Ovary (tissue), 9 donors: ENCODE results near the gene MGP. TPM values are rescaled to one million over a fixed set of nuclear protein-coding genes. Genes with fewer than 3 reads are reported as not detected.

ENCODE experiments used
- DNase-seq, 5 donors: peaks; one replicate each; pipeline ENCODE4 v3.0.0-alpha.2; 2019 to 2020
- H3K27ac ChIP-seq, 2 donors: fragments of 200-600 bp; one replicate each; pipeline versions ENCODE4 v1.5.1 to v1.8.0; 2019 to 2022
- H3K27me3 ChIP-seq: fragments of 200-600 bp; one replicate; pipeline ENCODE4 v1.8.0; 2022
- H3K36me3 ChIP-seq: fragments of 200-600 bp; sonication (generic); one replicate; pipeline ENCODE4 v1.5.1; 2019
- H3K4me1 ChIP-seq: one replicate; pipeline ENCODE4 v1.8.1; 2013; ENCODE audit warnings: mild to moderate bottlenecking, moderate library complexity; ENCODE audit not compliant: insufficient read depth
- H3K4me3 ChIP-seq: fragments of 200-600 bp; sonication (generic); one replicate; pipeline ENCODE4 v1.5.1; 2017
- H3K9me3 ChIP-seq, 2 donors: fragments of 200-600 bp in 1 of 2; sonication (generic) in 1 of 2; one replicate each; pipeline versions ENCODE4 v1.5.1 to v1.8.1; 2013 to 2019; ENCODE audit warnings: mild to moderate bottlenecking in 1 of 2, moderate library complexity in 1 of 2
- EP300 ChIP-seq: sonication (generic); formaldehyde crosslinking; IDR thresholded peaks from one replicate; pipeline ENCODE4 v1.6.1; 2017; ENCODE audit warnings: antibody characterized with exemption
- POLR2A ChIP-seq: fragments of 450-650 bp; IDR thresholded peaks from one replicate; pipeline ENCODE4 v1.6.1; 2017; ENCODE audit warnings: antibody characterized with exemption, mild to moderate bottlenecking, moderate library complexity
- WGBS, 3 donors: extraction: QIAGEN DNeasy Blood & Tissue Kit in 1 of 3; methylation state at CpG; one replicate each; pipeline versions ENCODE4 v1.1.5 to v1.1.7; 2013 to 2017; 5-methylcytosine and 5-hydroxymethylcytosine counted together
- intact Hi-C, 4 donors: fragments of 100-400 bp; cut with DNase I; formaldehyde crosslinking; loops; one replicate each; pipeline versions ENCODE4 v1.11.0 to v1.15.1; 2022 to 2023
- polyA plus RNA-seq, 2 donors: library from polyadenylated mRNA; stranded (reverse); fragments of 200-250 nt in 1 of 2; fragments of 350-450 nt in 1 of 2; fragmentation: Illumina TruSeq in 1 of 2; extraction: RNeasy Lipid Tissue Mini Kit (QIAGEN cat#74804) in 1 of 2; gene quantifications; one replicate each; pipeline ENCODE4 v1.2.3, GENCODE V29; 2013 to 2014
- total RNA-seq, 7 donors: library from RNA; depleted of rRNA in 2 of 7; stranded (reverse); fragments of >200 nt in 2 of 7; fragmentation: NEBNext Ultra II Directional in 3 of 7; extraction: Animal tissue kit (Norgen Biotek cat#: 25700) in 3 of 7; gene quantifications; one replicate each; pipeline versions ENCODE4 v1.1.0 to v1.2.4, GENCODE V29; 2016 to 2023
- TF ChIP-seq, protein P1 (sequence below), 3 donors: fragments of 450-650 bp in 2 of 3; fragments of 200-600 bp in 1 of 3; IDR thresholded peaks; one replicate each; pipeline versions ENCODE4 v1.5.1 to v1.8.0; 2016 to 2022; ENCODE audit warnings: antibody characterized with exemption in 3 of 3, mild to moderate bottlenecking in 1 of 3
- donor health status: DM: no; HTN: no; CAD: no; lungs with moderate emphysema.
- donor health status: DM: no; HTN: no; CAD: no.
- donor health status: Bipolar disorder and iron deficiency.
- donor health status: DM: yes; HTN: yes; CAD: no.
- donor health status: DM: no; HTN: no; CAD: no.
- donor health status: DM: yes; HTN: yes; CAD: no.

Gene MGP
- total and polyA plus RNA-seq, 9 donors: 109 to 2,243 (median 431) TPM

DNA sequence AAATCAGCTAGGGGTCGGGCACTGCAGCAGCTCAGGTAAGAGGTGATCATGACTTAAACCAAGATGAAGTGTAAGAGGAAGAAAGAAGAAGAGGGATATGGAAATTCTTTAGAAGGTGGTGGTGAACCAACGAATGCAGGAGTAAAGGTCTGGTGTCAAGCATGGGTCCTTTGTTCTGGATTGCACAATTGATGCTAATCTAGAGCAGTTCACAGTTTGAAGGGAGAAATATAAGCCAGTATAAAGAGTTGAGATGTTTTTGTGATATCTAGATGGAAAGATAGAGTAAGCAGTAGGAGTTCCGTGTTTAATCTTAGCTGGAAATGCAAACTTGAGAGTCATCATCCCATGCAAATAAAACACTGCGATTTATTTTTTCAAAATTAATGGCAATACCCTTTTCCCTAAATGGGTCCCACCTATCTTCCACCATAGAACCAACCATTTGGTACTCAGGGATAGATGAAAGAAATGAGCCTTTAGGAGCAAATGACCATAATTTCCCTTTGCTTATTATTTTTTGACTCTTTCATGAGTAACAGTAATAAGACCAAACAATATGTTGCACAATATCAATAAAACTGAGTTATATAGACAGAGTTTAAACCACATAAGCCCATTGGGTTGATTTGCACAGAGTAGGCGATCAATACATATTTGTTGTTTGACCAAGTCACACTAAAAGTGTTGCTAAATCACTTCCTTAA is 15.0 kb upstream of the MGP start:
- intact Hi-C loops: loop anchor here in 1 of 4 donors (10.0 kb wide), 1 partner anchor 126 kb away; a partner anchor contains a TSS
- WGBS, 3 donors: 93 to 96% (median 96%) methylated on average over 5 of the region's 5 CpGs
- Histone ChIP-seq H3K36me3 (no peaks in the 10 kb centered on the region), H3K4me1 (peaks cover 4% of the 10 kb centered on the region), H3K9me3 (no peaks in the 10 kb centered on the region), H3K4me3 (no peak overlapping the region), H3K27ac (peak overlapping the region in 1 of 2 donors; percentile 1), H3K27me3 (no peaks in the 10 kb centered on the region)
- TF ChIP-seq, protein P1, sequence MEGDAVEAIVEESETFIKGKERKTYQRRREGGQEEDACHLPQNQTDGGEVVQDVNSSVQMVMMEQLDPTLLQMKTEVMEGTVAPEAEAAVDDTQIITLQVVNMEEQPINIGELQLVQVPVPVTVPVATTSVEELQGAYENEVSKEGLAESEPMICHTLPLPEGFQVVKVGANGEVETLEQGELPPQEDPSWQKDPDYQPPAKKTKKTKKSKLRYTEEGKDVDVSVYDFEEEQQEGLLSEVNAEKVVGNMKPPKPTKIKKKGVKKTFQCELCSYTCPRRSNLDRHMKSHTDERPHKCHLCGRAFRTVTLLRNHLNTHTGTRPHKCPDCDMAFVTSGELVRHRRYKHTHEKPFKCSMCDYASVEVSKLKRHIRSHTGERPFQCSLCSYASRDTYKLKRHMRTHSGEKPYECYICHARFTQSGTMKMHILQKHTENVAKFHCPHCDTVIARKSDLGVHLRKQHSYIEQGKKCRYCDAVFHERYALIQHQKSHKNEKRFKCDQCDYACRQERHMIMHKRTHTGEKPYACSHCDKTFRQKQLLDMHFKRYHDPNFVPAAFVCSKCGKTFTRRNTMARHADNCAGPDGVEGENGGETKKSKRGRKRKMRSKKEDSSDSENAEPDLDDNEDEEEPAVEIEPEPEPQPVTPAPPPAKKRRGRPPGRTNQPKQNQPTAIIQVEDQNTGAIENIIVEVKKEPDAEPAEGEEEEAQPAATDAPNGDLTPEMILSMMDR (IDR thresholded peaks at IDR 0.05): no peak
- TF ChIP-seq POLR2A: no peak
- no peak for TF ChIP-seq EP300
- no peak for DNase-seq

DNA sequence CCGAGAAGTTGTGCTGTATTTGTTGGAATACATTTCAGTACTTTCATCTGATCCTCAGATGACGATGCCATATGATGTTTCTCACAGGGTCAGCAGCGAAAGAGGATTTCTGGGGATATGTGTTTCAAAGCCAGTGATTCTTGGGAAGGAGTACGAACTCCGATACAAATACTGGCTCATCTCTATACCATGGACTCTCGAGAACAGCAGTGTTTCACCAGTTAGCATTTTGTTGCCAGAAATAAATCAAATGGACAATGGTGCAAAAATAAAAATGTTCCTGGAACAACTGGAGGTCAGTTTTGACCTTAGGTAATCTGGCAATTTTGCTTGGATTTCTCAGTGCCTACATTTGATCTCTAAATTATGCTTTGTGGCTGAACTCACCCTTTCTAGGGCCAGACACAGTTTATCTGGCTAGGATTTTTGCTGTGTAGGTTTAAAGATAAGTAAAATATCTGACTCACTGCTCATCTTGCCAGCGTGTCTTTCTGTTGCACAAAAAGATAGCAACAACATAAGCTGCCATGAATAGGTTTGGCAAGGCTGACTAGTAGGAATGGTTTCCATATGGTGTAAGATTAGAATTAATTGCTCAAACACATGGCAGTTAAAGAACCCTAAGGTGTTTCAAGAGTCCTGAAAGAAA is 11.0 kb upstream of the MGP start:
- intact Hi-C loops: loop anchor here in 2 of 4 donors (10.0 kb wide), 3 partner anchors 48 to 58 kb away; partner anchors contain the start of gene ART4 (in 1 of the 2)
- H3K4me1 ChIP-seq: peaks cover 9% of the 10 kb centered on the region
- TF ChIP-seq, protein P1 (IDR thresholded peaks at IDR 0.05): no peak
- TF ChIP-seq POLR2A (no peak), EP300 (no peak)
- H3K4me3 ChIP-seq: no peak overlapping the region
- no peak for DNase-seq
- no peaks in the 10 kb centered on the region for H3K36me3 ChIP-seq
- no peaks in the 10 kb centered on the region for H3K9me3 ChIP-seq
- H3K27ac ChIP-seq: peak overlapping the region; percentile 22 to 38
- H3K27me3 ChIP-seq: no peaks in the 10 kb centered on the region
- 10 to 20% (median 11%) methylated on average over 7 of the region's 7 CpGs for WGBS, 3 donors

DNA sequence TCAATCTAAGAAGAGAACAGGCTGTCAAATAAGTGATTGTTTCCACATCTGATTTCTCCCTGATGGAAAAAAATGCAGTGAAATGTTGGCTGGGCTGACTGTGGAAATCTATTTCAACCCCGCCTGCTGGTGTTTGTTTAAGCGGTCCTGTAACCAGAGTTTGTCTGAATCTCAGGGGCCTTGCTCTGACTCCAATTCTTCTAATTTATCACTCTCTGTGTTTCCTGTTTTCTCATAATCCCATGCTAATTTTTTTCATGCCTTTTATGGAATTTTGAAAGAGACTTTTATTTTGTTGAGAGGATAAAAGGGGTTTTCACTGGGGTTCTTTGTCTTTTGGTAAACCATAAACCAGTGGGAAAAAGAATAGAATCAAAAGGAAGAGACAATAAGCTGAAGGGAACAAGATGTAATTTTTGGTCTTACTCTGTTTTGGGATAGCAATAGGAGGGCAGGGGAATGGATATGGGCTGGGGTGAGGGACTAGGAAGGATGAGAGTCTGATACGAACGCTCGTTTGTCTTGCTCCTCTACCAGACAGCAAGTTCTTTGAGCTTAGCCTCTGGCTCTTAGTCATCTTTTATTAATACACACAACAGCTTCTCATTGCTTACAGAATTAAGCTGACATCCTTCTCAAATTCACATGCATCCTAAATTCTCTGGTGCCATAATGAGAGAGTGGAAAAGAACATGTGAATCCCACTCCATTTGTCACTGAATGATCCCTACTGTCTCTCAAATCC is 8.0 kb upstream of the MGP start:
- H3K27me3 ChIP-seq: no peaks in the 10 kb centered on the region
- 15 to 30% (median 21%) methylated on average over 5 of the region's 5 CpGs for WGBS, 3 donors
- intact Hi-C loops: loop anchor here in 3 of 4 donors (2.0 to 10.0 kb wide), 4 partner anchors 49 to 61 kb away; partner anchors contain the start of gene ART4 (in 1 of the 3)
- H3K36me3 ChIP-seq: no peaks in the 10 kb centered on the region
- DNase-seq: peak in 1 of 5 donors; percentile 49
- peak overlapping the region; percentile 31 to 74 for H3K27ac ChIP-seq
- H3K9me3 ChIP-seq: no peaks in the 10 kb centered on the region
- H3K4me1 ChIP-seq: peaks cover 9% of the 10 kb centered on the region
- TF ChIP-seq, protein P1 (IDR thresholded peaks at IDR 0.05): no peak
- TF ChIP-seq EP300 (no peak), POLR2A (no peak)
- no peak overlapping the region for H3K4me3 ChIP-seq
